Astrocyte (in vitro differentiated cells and primary cell): ENCODE measurements around the gene UNKL.

Experiments
- EZH2 ChIP-seq: IDR thresholded peaks from 2 replicates; pipeline ENCODE4 v1.6.1; 2012; ENCODE audit warnings: mild to moderate bottlenecking, low read length, inconsistent platforms; ENCODE audit not compliant: insufficient read depth
- TF ChIP-seq, protein P1 (sequence below): IDR thresholded peaks from 2 replicates; pipeline ENCODE4 v1.5.1; 2011; ENCODE audit warnings: low read depth, mild to moderate bottlenecking, inconsistent platforms, low read length, moderate library complexity; ENCODE audit not compliant: insufficient read depth

DNA sequence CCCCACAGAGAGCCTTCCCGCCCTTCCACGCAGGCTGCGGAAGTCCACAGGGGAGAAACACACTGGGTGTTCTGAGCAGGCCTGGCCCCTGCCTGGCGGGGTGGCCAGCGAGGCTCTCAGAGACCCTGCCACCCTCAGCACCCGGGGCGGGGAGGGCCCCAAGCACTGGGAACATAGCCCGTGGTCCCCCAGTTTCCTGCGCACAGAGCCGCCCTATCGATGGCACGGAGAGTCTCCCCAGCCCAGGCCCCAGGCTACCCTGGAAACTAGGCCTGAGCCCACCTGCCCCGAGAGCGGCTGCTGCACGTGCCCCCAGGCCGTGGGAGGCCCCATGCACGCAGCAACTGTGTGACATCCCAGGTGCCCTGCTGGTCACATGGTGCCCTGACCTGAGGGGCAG lies 40.1 kb upstream of the UNKL start:
- TF ChIP-seq, protein P1, sequence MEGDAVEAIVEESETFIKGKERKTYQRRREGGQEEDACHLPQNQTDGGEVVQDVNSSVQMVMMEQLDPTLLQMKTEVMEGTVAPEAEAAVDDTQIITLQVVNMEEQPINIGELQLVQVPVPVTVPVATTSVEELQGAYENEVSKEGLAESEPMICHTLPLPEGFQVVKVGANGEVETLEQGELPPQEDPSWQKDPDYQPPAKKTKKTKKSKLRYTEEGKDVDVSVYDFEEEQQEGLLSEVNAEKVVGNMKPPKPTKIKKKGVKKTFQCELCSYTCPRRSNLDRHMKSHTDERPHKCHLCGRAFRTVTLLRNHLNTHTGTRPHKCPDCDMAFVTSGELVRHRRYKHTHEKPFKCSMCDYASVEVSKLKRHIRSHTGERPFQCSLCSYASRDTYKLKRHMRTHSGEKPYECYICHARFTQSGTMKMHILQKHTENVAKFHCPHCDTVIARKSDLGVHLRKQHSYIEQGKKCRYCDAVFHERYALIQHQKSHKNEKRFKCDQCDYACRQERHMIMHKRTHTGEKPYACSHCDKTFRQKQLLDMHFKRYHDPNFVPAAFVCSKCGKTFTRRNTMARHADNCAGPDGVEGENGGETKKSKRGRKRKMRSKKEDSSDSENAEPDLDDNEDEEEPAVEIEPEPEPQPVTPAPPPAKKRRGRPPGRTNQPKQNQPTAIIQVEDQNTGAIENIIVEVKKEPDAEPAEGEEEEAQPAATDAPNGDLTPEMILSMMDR = no peak
- no peak for TF ChIP-seq EZH2
